ENCODE measurements around the gene CHD2. TPM values are rescaled to one million over a fixed set of nuclear protein-coding genes. Genes with fewer than 3 reads are reported as not detected.
A peak's percentile ranks its signal among the peaks of the same experiment; 100 is the strongest.

CHD2 gene
- total RNA-seq, 4 donors from 2014 or later = 109 to 370 (median 161) TPM

- Histone ChIP-seq H3K27me3 (no peaks in the 10 kb centered on the region), H3K4me1 (peaks cover 0 to 34% (median 8%) of the 10 kb centered on the region in 4 donors), H3K36me3 (peaks cover 0 to 29% (median 0%) of the 10 kb centered on the region in 3 donors), H3K4me3 (peak overlapping the region; percentile 82 to 99 (median 88)), H3K9me3 (no peaks in the 10 kb centered on the region), H3K27ac (peak overlapping the region; percentile 100)
- TF ChIP-seq POLR2A (IDR thresholded peaks at IDR 0.05) (no peak), CTCF (IDR thresholded peaks at IDR 0.05) (no peak)
- DNase-seq = no peak
Measured at GRCh38 chr15:92883876-92884435, 16.2 kb upstream of the CHD2 start.

GRCh38 chr15:92884436-92885223, 15.5 kb upstream of the CHD2 start:
- TF ChIP-seq CTCF (IDR thresholded peaks at IDR 0.05) = no peak
- TF ChIP-seq POLR2A (IDR thresholded peaks at IDR 0.05) = peak in 1 of 2 donors; percentile 6
- no peak for DNase-seq
- Histone ChIP-seq H3K27ac (peak overlapping the region; percentile 100), H3K9me3 (no peaks in the 10 kb centered on the region), H3K36me3 (peaks cover 0 to 34% (median 0%) of the 10 kb centered on the region in 3 donors), H3K4me1 (peaks cover 0 to 41% (median 8%) of the 10 kb centered on the region in 4 donors), H3K4me3 (peak overlapping the region; percentile 82 to 99 (median 88)), H3K27me3 (no peaks in the 10 kb centered on the region)

GRCh38 chr15:92885224-92886041, 14.7 kb upstream of the CHD2 start:
- Histone ChIP-seq H3K36me3 (peaks cover 0 to 40% (median 0%) of the 10 kb centered on the region in 3 donors), H3K27ac (peak overlapping the region; percentile 100), H3K4me3 (peak overlapping the region; percentile 82 to 99 (median 88)), H3K4me1 (peaks cover 0 to 46% (median 7%) of the 10 kb centered on the region in 4 donors), H3K9me3 (no peaks in the 10 kb centered on the region), H3K27me3 (no peaks in the 10 kb centered on the region)
- DNase-seq = no peak
- TF ChIP-seq CTCF (IDR thresholded peaks at IDR 0.05) (no peak), POLR2A (IDR thresholded peaks at IDR 0.05) (no peak)

GRCh38 chr15:92886042-92886537, 14.0 kb upstream of the CHD2 start:
- DNase-seq = no peak
- peaks cover 0 to 47% (median 0%) of the 10 kb centered on the region in 3 donors for H3K36me3 ChIP-seq
- H3K9me3 ChIP-seq = no peaks in the 10 kb centered on the region
- peaks cover 0 to 48% (median 7%) of the 10 kb centered on the region in 4 donors for H3K4me1 ChIP-seq
- peak overlapping the region in 2 of 4 donors; percentile 17 to 100 for H3K27ac ChIP-seq
- H3K27me3 ChIP-seq = no peaks in the 10 kb centered on the region
- H3K4me3 ChIP-seq = peak overlapping the region in 2 of 4 donors; percentile 0 to 86
- no peak for TF ChIP-seq POLR2A (IDR thresholded peaks at IDR 0.05)
- TF ChIP-seq CTCF (IDR thresholded peaks at IDR 0.05) = no peak

GRCh38 chr15:92886815-92887214, 13.3 kb upstream of the CHD2 start:
- Histone ChIP-seq H3K27ac (peak overlapping the region in 1 of 4 donors; percentile 17), H3K27me3 (no peaks in the 10 kb centered on the region), H3K4me3 (peak overlapping the region in 2 of 4 donors; percentile 9 to 86), H3K36me3 (peaks cover 0 to 54% (median 0%) of the 10 kb centered on the region in 3 donors), H3K4me1 (peaks cover 0 to 45% (median 8%) of the 10 kb centered on the region in 4 donors), H3K9me3 (no peaks in the 10 kb centered on the region)
- TF ChIP-seq POLR2A (IDR thresholded peaks at IDR 0.05) = no peak
- no peak for TF ChIP-seq CTCF (IDR thresholded peaks at IDR 0.05)
- DNase-seq = no peak
